A549 (cell line): ENCODE results near the gene CCDC38. TPM values are rescaled to one million over a fixed set of nuclear protein-coding genes. Genes with fewer than 3 reads are reported as not detected.

Source experiments
- ATAC-seq, 2 experiments: fragments of 200-7000 bp in 1 of 2; fragments of >200 bp in 1 of 2; cut with Nextera tagmentation in 1 of 2; cut with Tn5 transposase in 1 of 2; 3 replicates each; pipeline versions ENCODE4 v1.8.0 to v1.9.1; 2018 to 2020; ENCODE audit warnings: mild to moderate bottlenecking in 1 of 2, moderate library complexity in 1 of 2
- CTCF ChIA-PET: fragments of 300-600 bp; sonication (Branson Sonifier 250); formaldehyde crosslinking; extraction: SDS; loops from one replicate; lab custom pipeline; 2021; ENCODE audit warnings: antibody characterized with exemption, inconsistent platforms; lab: Yijun Ruan, JAX
- POLR2A ChIA-PET: fragments of 350-600 bp; formaldehyde crosslinking; extraction: SDS; loops from one replicate; lab custom pipeline; 2021; ENCODE audit warnings: antibody characterized with exemption, inconsistent platforms; lab: Yijun Ruan, JAX
- DNase-seq, 2 experiments: peaks; one replicate each; pipeline versions ENCODE4 v3.0.0 to v3.0.0-alpha.2; 2011 to 2016; ENCODE audit warnings: low read depth in 1 of 2, low spot score in 1 of 2
- FAIRE-seq: peaks from 2 replicates; lab custom pipeline; 2011; peaks lifted over from hg19 to GRCh38; lab: Jason Lieb, UNC
- H3K27ac ChIP-seq, 2 experiments: fragments of >200 bp; sonication (Bioruptor Twin); formaldehyde crosslinking; 3 replicates each; pipeline ENCODE4 v1.5.1; 2016 to 2017
- H3K4me1 ChIP-seq: fragments of >200 bp; sonication (Bioruptor Twin); formaldehyde crosslinking; 3 replicates; pipeline ENCODE4 v1.6.1; 2016
- H3K4me2 ChIP-seq: fragments of >200 bp; sonication (Bioruptor Twin); formaldehyde crosslinking; 3 replicates; pipeline ENCODE4 v1.6.1; 2016
- H3K4me3 ChIP-seq: fragments of >200 bp; sonication (Bioruptor Twin); formaldehyde crosslinking; 3 replicates; pipeline ENCODE4 v1.5.1; 2016
- H3K9me3 ChIP-seq: fragments of >200 bp; sonication (Bioruptor Twin); formaldehyde crosslinking; 3 replicates; pipeline ENCODE4 v1.6.1; 2016
- CBX2 ChIP-seq: fragments of 200-600 bp; sonication (generic); IDR thresholded peaks from 2 replicates; pipeline ENCODE4 v1.6.1; 2016; ENCODE audit warnings: low read depth, mild to moderate bottlenecking, borderline replicate concordance
- CHD2 ChIP-seq: fragments of 150-350 bp; IDR thresholded peaks from 2 replicates; pipeline ENCODE4 v1.6.1; 2014; ENCODE audit warnings: low read length; ENCODE audit not compliant: partially characterized antibody
- CTCF ChIP-seq: fragments of >200 bp; sonication (Bioruptor Twin); formaldehyde crosslinking; IDR thresholded peaks from 3 replicates; pipeline ENCODE4 v1.5.1; 2016
- EHMT2 ChIP-seq: fragments of 200-600 bp; sonication (generic); IDR thresholded peaks from 2 replicates; pipeline ENCODE4 v1.6.1; 2016; ENCODE audit warnings: antibody characterized with exemption, low read depth, mild to moderate bottlenecking, moderate library complexity
- ELK1 ChIP-seq: fragments of 150-350 bp; IDR thresholded peaks from 2 replicates; pipeline ENCODE4 v1.6.1; 2014; ENCODE audit warnings: low read depth, mild to moderate bottlenecking, low read length
- ESRRA ChIP-seq: fragments of 150-350 bp; IDR thresholded peaks from 2 replicates; pipeline ENCODE4 v1.6.1; 2014; ENCODE audit warnings: mild to moderate bottlenecking, low read length, borderline replicate concordance
- HOXA7 ChIP-seq: fragments of 250-450 bp; sonication (Bioruptor Pico); IDR thresholded peaks from 2 replicates; pipeline ENCODE4 v1.5.0; 2020; ENCODE audit warnings: mild to moderate bottlenecking, moderate library complexity
- HOXB5 ChIP-seq: fragments of 250-450 bp; sonication (Bioruptor Pico); IDR thresholded peaks from 2 replicates; pipeline ENCODE4 v1.5.0; 2020; ENCODE audit warnings: mild to moderate bottlenecking, moderate library complexity
- JUN ChIP-seq, 2 experiments: fragments of >200 bp; sonication (Bioruptor Twin); formaldehyde crosslinking; IDR thresholded peaks; 2 replicates in 1 of 2; 3 replicates in 1 of 2; pipeline ENCODE4 v1.6.1; 2016 to 2017
- JUNB ChIP-seq: fragments of >200 bp; sonication (Bioruptor Twin); formaldehyde crosslinking; IDR thresholded peaks from 2 replicates; pipeline ENCODE4 v1.6.1; 2016
- KDM1A ChIP-seq: fragments of 200-600 bp; sonication (generic); IDR thresholded peaks from 2 replicates; pipeline ENCODE4 v1.6.1; 2016; ENCODE audit warnings: low read depth, mild to moderate bottlenecking
- KDM5A ChIP-seq: fragments of 200-600 bp; sonication (generic); IDR thresholded peaks from 2 replicates; pipeline ENCODE4 v1.6.1; 2016; ENCODE audit warnings: antibody characterized with exemption, mild to moderate bottlenecking
- MAFK ChIP-seq: fragments of 450-650 bp; IDR thresholded peaks from 2 replicates; pipeline ENCODE4 v1.6.1; 2014; ENCODE audit not compliant: partially characterized antibody
- MAX ChIP-seq: IDR thresholded peaks from 2 replicates; pipeline ENCODE4 v1.6.1; 2012
- MAZ ChIP-seq: fragments of 150-350 bp; IDR thresholded peaks from 2 replicates; pipeline ENCODE4 v1.6.1; 2014; ENCODE audit warnings: antibody characterized with exemption, low read depth, low read length, borderline replicate concordance
- NPAS2 ChIP-seq: fragments of 250-450 bp; sonication (Bioruptor Pico); IDR thresholded peaks from 2 replicates; pipeline ENCODE4 v1.8.0; 2022; ENCODE audit warnings: mild to moderate bottlenecking, moderate library complexity, borderline replicate concordance
- PHF8 ChIP-seq: fragments of 200-600 bp; sonication (generic); IDR thresholded peaks from 2 replicates; pipeline ENCODE4 v1.6.1; 2016; ENCODE audit warnings: low read depth, mild to moderate bottlenecking, antibody characterized with exemption, moderate library complexity, borderline replicate concordance
- RAD21 ChIP-seq, 2 experiments: fragments of >200 bp in 1 of 2; sonication (Bioruptor Twin) in 1 of 2; formaldehyde crosslinking in 1 of 2; IDR thresholded peaks in 1 of 2; conservative IDR thresholded peaks in 1 of 2; 2 replicates in 1 of 2; 3 replicates in 1 of 2; pipeline ENCODE4 v1.6.1; 2012 to 2018; ENCODE audit warnings: inconsistent platforms in 1 of 2
- RFX5 ChIP-seq: fragments of 450-650 bp; IDR thresholded peaks from 2 replicates; pipeline ENCODE4 v1.7.1; 2014; ENCODE audit warnings: antibody characterized with exemption, mild to moderate bottlenecking, moderate library complexity
- SREBF2 ChIP-seq: fragments of 450-650 bp; IDR thresholded peaks from 2 replicates; pipeline ENCODE4 v1.6.1; 2014; ENCODE audit warnings: mild to moderate bottlenecking, moderate library complexity
- TP53 ChIP-seq: fragments of 250-450 bp; sonication (Bioruptor Pico); IDR thresholded peaks from 2 replicates; pipeline ENCODE4 v1.5.0; 2021; ENCODE audit warnings: mild to moderate bottlenecking, moderate library complexity
- ZC3H11A ChIP-seq: fragments of 450-650 bp; IDR thresholded peaks from 2 replicates; pipeline ENCODE4 v1.6.1; 2014; ENCODE audit warnings: antibody characterized with exemption, mild to moderate bottlenecking
- ZNF302 ChIP-seq: fragments of 250-450 bp; sonication (Bioruptor Pico); IDR thresholded peaks from 2 replicates; pipeline ENCODE4 v1.9.0; 2021; ENCODE audit warnings: inconsistent platforms, mild to moderate bottlenecking, moderate library complexity
- ZSCAN20 ChIP-seq: fragments of 250-450 bp; sonication (Bioruptor Pico); IDR thresholded peaks from 2 replicates; pipeline ENCODE4 v1.8.0; 2022; ENCODE audit warnings: mild to moderate bottlenecking, moderate library complexity
- WGBS: methylation state at CpG from one replicate; pipeline ENCODE4 v1.1.6; 2017; ENCODE audit errors: missing lambda C conversion rate; 5-methylcytosine and 5-hydroxymethylcytosine counted together
- polyA plus RNA-seq, 4 experiments: library from polyadenylated mRNA; depleted of rRNA in 3 of 4; stranded (reverse); fragments of >200 nt; fragmentation: RNase III in 1 of 4; extraction: RNeasy Plus Mini Kit Qiagen cat#74134 plus additional on column Dnase treatment in 1 of 4; gene quantifications; 2 replicates in 3 of 4; 3 replicates in 1 of 4; pipeline ENCODE4 v1.2.3, GENCODE V29; 2011 to 2017

CCDC38 gene
- polyA plus RNA-seq, 2 of the 4 experiments (the other 2 are of a cell fraction): 0.18 to 0.41 TPM

- DNase-seq (no peak), ATAC-seq (no peak), FAIRE-seq (no peak)
- 55% methylated on average over 6 of the region's 7 CpGs for WGBS
- no peak overlapping the region for H3K4me3 ChIP-seq
- TF ChIP-seq SREBF2 (no peak), CHD2 (no peak), ELK1 (no peak), MAZ (no peak), JUN (IDR thresholded peaks at IDR 0.05) (no peak)
- peaks cover 7% of the 10 kb centered on the region; the same call in 1 of the 3 replicates for H3K4me1 ChIP-seq
- H3K27ac ChIP-seq: no peak overlapping the region
- no peak overlapping the region for H3K4me2 ChIP-seq
- ChIA-PET CTCF (interaction anchor here (1.5 to 2.3 kb wide), 2 partner anchors 23 to 48 kb away, joined by 6 to 7 read pairs; partner anchors contain the start of genes AMDHD1 and CCDC38), POLR2A (no interaction called here)
- no peaks in the 10 kb centered on the region for H3K9me3 ChIP-seq
Observed at GRCh38 chr12:95966287-95966870, 24.0 kb upstream of the CCDC38 start.

DNA sequence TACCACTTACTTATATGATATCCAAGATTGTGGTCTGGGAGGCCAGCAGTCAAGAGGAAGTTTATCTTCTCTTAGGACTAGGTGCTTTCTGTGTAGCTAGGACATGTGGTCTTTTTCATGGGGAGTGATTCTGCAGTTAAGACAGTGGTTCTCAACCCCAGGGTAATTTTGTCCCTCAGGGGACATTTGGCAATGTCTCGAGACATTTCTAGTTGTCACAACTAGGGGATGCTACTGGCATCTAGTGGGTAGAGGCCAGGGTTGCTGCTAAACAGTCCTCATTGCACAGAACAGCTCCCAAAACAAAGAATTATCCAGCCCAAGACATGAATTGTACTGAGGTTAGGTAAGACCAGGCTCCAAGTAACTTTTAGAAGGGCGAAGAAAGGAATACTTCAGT is 20.7 kb upstream of the CCDC38 start:
- CTCF ChIA-PET: interaction anchor here (0.7 to 1.8 kb wide), 6 partner anchors 9 to 376 kb away, joined by 3 to 7 read pairs (median 3); no protein-coding TSS in a partner anchor
- Histone ChIP-seq H3K4me3 (no peak overlapping the region), H3K4me2 (no peak overlapping the region), H3K4me1 (peaks cover 7% of the 10 kb centered on the region; the same call in 1 of the 3 replicates), H3K27ac (no peak overlapping the region), H3K9me3 (no peaks in the 10 kb centered on the region)
- FAIRE-seq (no peak), ATAC-seq (peak; percentile 82 to 86; a peak in 5 of 6 replicates), DNase-seq (peak; percentile 10 to 57)
- POLR2A ChIA-PET: interaction anchor here (0.5 kb wide), 1 partner anchor 71 kb away, joined by 5 read pairs; no protein-coding TSS in a partner anchor
- 60% methylated on average over 2 of the region's 2 CpGs for WGBS
- no peak for TF ChIP-seq HOXA7 (CRISPR knock-in tag)
- TF ChIP-seq KDM5A: no peak
- peak; percentile 23; the same call in 2 of the 3 replicates for TF ChIP-seq CTCF
- no peak for TF ChIP-seq CBX2
- no peak for TF ChIP-seq NPAS2
- TF ChIP-seq MAX: no peak
- peak; percentile 47 to 66 for TF ChIP-seq RAD21 (conservative IDR thresholded peaks at IDR 0.05 in 1 of 2, IDR thresholded peaks at IDR 0.05 in 1 of 2)

GRCh38 chr12:95962222-95962621 is 19.8 kb upstream of the CCDC38 start:
- CTCF ChIA-PET: interaction anchor here (1.0 to 1.8 kb wide), 4 partner anchors 9 to 40 kb away, joined by 3 to 7 read pairs (median 3); no protein-coding TSS in a partner anchor

More at GRCh38 chr12:95962222-95962621, 19.8 kb upstream of the CCDC38 start:
- ATAC-seq (no peak), FAIRE-seq (no peak), DNase-seq (no peak)
- Histone ChIP-seq H3K4me2 (no peak overlapping the region), H3K4me3 (no peak overlapping the region), H3K27ac (no peak overlapping the region), H3K4me1 (peaks cover 7% of the 10 kb centered on the region; the same call in 1 of the 3 replicates), H3K9me3 (no peaks in the 10 kb centered on the region)
- WGBS: 38% methylated on average over 7 of the region's 7 CpGs
- TF ChIP-seq ZC3H11A (no peak), JUN (IDR thresholded peaks at IDR 0.05) (no peak), RFX5 (no peak), ESRRA (no peak), KDM1A (no peak), EHMT2 (no peak), ZSCAN20 (CRISPR knock-in tag) (no peak), MAX (no peak), TP53 (no peak), RAD21 (conservative IDR thresholded peaks at IDR 0.05 in 1 of 2, IDR thresholded peaks at IDR 0.05 in 1 of 2) (no peak), MAFK (no peak), HOXB5 (CRISPR knock-in tag) (no peak), JUNB (no peak), PHF8 (no peak), MAZ (no peak), ZNF302 (no peak)
- POLR2A ChIA-PET: interaction anchor here (1.0 kb wide), 1 partner anchor 19 kb away, joined by 3 read pairs; the partner anchor contains the start of genes AMDHD1 and CCDC38
